SHP77 treated with DMSO at 0.1 percent for 48 hours (cell line): ENCODE data around the gene IQCN.

Experiments
- DNase-seq: peaks from one replicate; lab custom pipeline; 2025; lab: John Stamatoyannopoulos, UW

The IQCN gene

GRCh38 chr19:18274219-18274780 is at the start of gene IQCN:
Gene IQCN (minus strand): TSS chr19:18274452. CDS start chr19:18269478, 4,974 bp downstream.
- no peak for DNase-seq

- DNase-seq = peak; percentile 94
Measured at GRCh38 chr19:18322759-18323460, 48.7 kb upstream of the IQCN start, which contains the start of gene LSM4. Gene LSM4 (minus strand): TSS chr19:18323076. CDS start chr19:18323020, 56 bp downstream.

- no peak for DNase-seq
Measured at GRCh38 chr19:18322318-18322758, 48.1 kb upstream of the IQCN start.

- no peak for DNase-seq
Measured at GRCh38 chr19:18321734-18322102, 47.5 kb upstream of the IQCN start.

GRCh38 chr19:18320865-18321733 is 46.8 kb upstream of the IQCN start:
- DNase-seq = no peak

GRCh38 chr19:18319591-18320135 is 45.4 kb upstream of the IQCN start:
- DNase-seq = no peak

- DNase-seq = no peak
Measured at GRCh38 chr19:18317961-18318800, 43.9 kb upstream of the IQCN start.

GRCh38 chr19:18313398-18313797 is 39.1 kb upstream of the IQCN start:
- no peak for DNase-seq

GRCh38 chr19:18312092-18312534 is 37.9 kb upstream of the IQCN start:
- no peak for DNase-seq

GRCh38 chr19:18311502-18312091 is 37.3 kb upstream of the IQCN start:
- no peak for DNase-seq

GRCh38 chr19:18310966-18311365 is 36.7 kb upstream of the IQCN start:
- DNase-seq = no peak

- no peak for DNase-seq
Measured at GRCh38 chr19:18310118-18310909, 36.1 kb upstream of the IQCN start.

GRCh38 chr19:18309525-18310064 is 35.3 kb upstream of the IQCN start:
- no peak for DNase-seq

- no peak for DNase-seq
Measured at GRCh38 chr19:18308948-18309325, 34.7 kb upstream of the IQCN start.

- DNase-seq = no peak
Measured at GRCh38 chr19:18308051-18308947, 34.0 kb upstream of the IQCN start.

GRCh38 chr19:18307271-18307681 is 33.0 kb upstream of the IQCN start:
- DNase-seq = no peak

GRCh38 chr19:18306888-18307260 is 32.6 kb upstream of the IQCN start:
- DNase-seq = no peak

GRCh38 chr19:18306209-18306887 is 32.1 kb upstream of the IQCN start:
- DNase-seq = no peak
